GM19035 (cell line): ENCODE results near the gene MNAT1.
"Not testable (repeated sequence)": the region's sequence is repeated elsewhere in the genome, so short reads cannot be mapped to it uniquely, and the experiment has no call there.

Experiments
- ATAC-seq: cut with Tn5 transposase; IDR thresholded peaks from one replicate; pipeline ENCODE4 v1.9.1; 2021; ENCODE audit not compliant: unreplicated experiment

The MNAT1 gene

GRCh38 chr14:60736494-60736893, 1.9 kb downstream of the MNAT1 start:
- ATAC-seq = no peak

- no peak for ATAC-seq
These were observed 4.4 kb downstream of the MNAT1 start for GRCh38 chr14:60738843-60739508.

GRCh38 chr14:60744566-60744965, 10.0 kb downstream of the MNAT1 start:
- no peak for ATAC-seq

- peak; percentile 98 for ATAC-seq
These were observed 18.9 kb downstream of the MNAT1 start for GRCh38 chr14:60753264-60754119.

- ATAC-seq = no peak
These were observed 22.3 kb downstream of the MNAT1 start for GRCh38 chr14:60756847-60757246.

GRCh38 chr14:60757567-60758002, 23.0 kb downstream of the MNAT1 start:
- no peak for ATAC-seq

GRCh38 chr14:60758885-60759284, 24.3 kb downstream of the MNAT1 start:
- ATAC-seq = no peak

- ATAC-seq = no peak
These were observed 25.6 kb downstream of the MNAT1 start for GRCh38 chr14:60760209-60760608.

GRCh38 chr14:60760644-60761364, 26.2 kb downstream of the MNAT1 start:
- no peak for ATAC-seq

GRCh38 chr14:60768602-60769001, 34.0 kb downstream of the MNAT1 start:
- no peak for ATAC-seq

- ATAC-seq = no peak
These were observed 36.6 kb downstream of the MNAT1 start for GRCh38 chr14:60771117-60771516.

GRCh38 chr14:60773558-60773957, 39.0 kb downstream of the MNAT1 start:
- no peak for ATAC-seq

GRCh38 chr14:60775296-60775695, 40.7 kb downstream of the MNAT1 start:
- no peak for ATAC-seq

GRCh38 chr14:60777856-60778578, 43.5 kb downstream of the MNAT1 start:
- ATAC-seq = no peak

- ATAC-seq = not testable (repeated sequence)
These were observed 45.4 kb downstream of the MNAT1 start for GRCh38 chr14:60779745-60780514.

GRCh38 chr14:60780558-60780957, 46.0 kb downstream of the MNAT1 start:
- not testable (repeated sequence) for ATAC-seq

GRCh38 chr14:60786905-60787304, 52.3 kb downstream of the MNAT1 start:
- no peak for ATAC-seq

GRCh38 chr14:60789656-60790055, 55.1 kb downstream of the MNAT1 start:
- ATAC-seq = no peak

GRCh38 chr14:60790850-60791249, 56.3 kb downstream of the MNAT1 start:
- ATAC-seq = no peak

GRCh38 chr14:60796434-60796833, 61.9 kb downstream of the MNAT1 start:
- no peak for ATAC-seq
